Measurements from ENCODE around the gene MADD.

MADD gene

GRCh38 chr11:47242596-47243192 is 27.2 kb upstream of the MADD start:
- no peak overlapping the region for H3K27ac ChIP-seq (ENCODE audit: low read length)
- peaks cover 37% of the 10 kb centered on the region for H3K36me3 ChIP-seq (replicated peaks; ENCODE audit: low read depth, low read length)
- no peaks in the 10 kb centered on the region for H4K20me1 ChIP-seq (ENCODE audit: insufficient read depth, low read length)
- peaks cover 5% of the 10 kb centered on the region for H3K79me2 ChIP-seq (ENCODE audit: low read length)
- TF ChIP-seq, protein P1, sequence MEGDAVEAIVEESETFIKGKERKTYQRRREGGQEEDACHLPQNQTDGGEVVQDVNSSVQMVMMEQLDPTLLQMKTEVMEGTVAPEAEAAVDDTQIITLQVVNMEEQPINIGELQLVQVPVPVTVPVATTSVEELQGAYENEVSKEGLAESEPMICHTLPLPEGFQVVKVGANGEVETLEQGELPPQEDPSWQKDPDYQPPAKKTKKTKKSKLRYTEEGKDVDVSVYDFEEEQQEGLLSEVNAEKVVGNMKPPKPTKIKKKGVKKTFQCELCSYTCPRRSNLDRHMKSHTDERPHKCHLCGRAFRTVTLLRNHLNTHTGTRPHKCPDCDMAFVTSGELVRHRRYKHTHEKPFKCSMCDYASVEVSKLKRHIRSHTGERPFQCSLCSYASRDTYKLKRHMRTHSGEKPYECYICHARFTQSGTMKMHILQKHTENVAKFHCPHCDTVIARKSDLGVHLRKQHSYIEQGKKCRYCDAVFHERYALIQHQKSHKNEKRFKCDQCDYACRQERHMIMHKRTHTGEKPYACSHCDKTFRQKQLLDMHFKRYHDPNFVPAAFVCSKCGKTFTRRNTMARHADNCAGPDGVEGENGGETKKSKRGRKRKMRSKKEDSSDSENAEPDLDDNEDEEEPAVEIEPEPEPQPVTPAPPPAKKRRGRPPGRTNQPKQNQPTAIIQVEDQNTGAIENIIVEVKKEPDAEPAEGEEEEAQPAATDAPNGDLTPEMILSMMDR (IDR thresholded peaks at IDR 0.05; ENCODE audit: low read depth, low read length), result no peak
- TF ChIP-seq EZH2phosphoT487 (IDR thresholded peaks at IDR 0.05; ENCODE audit: low read depth), result no peak
- no peaks in the 10 kb centered on the region for H3K27me3 ChIP-seq (ENCODE audit: low read depth, low read length)
- H3K4me1 ChIP-seq (ENCODE audit: low read length), result peaks cover 2% of the 10 kb centered on the region
- no peak overlapping the region for H3K4me3 ChIP-seq (ENCODE audit: low read length)
- H3K4me2 ChIP-seq (ENCODE audit: low read length), result no peak overlapping the region
- no peaks in the 10 kb centered on the region for H3K9me3 ChIP-seq (ENCODE audit: insufficient read depth, low read length)
- no peak overlapping the region for H2AFZ ChIP-seq (ENCODE audit: low read depth, low read length)
- H3K9ac ChIP-seq (ENCODE audit: low read length), result no peak overlapping the region

GRCh38 chr11:47243454-47243853 is 26.5 kb upstream of the MADD start:
- Histone ChIP-seq H3K4me2 (ENCODE audit: low read length) (no peak overlapping the region), H4K20me1 (ENCODE audit: insufficient read depth, low read length) (no peaks in the 10 kb centered on the region), H3K27ac (ENCODE audit: low read length) (no peak overlapping the region), H3K79me2 (ENCODE audit: low read length) (peaks cover 11% of the 10 kb centered on the region), H3K27me3 (ENCODE audit: low read depth, low read length) (no peaks in the 10 kb centered on the region), H3K9me3 (ENCODE audit: insufficient read depth, low read length) (no peaks in the 10 kb centered on the region), H2AFZ (ENCODE audit: low read depth, low read length) (no peak overlapping the region), H3K4me3 (ENCODE audit: low read length) (no peak overlapping the region), H3K36me3 (replicated peaks; ENCODE audit: low read depth, low read length) (peaks cover 31% of the 10 kb centered on the region), H3K9ac (ENCODE audit: low read length) (no peak overlapping the region), H3K4me1 (ENCODE audit: low read length) (peaks cover 6% of the 10 kb centered on the region)
- TF ChIP-seq, protein P1 (IDR thresholded peaks at IDR 0.05; ENCODE audit: low read depth, low read length), result no peak
- no peak for TF ChIP-seq EZH2phosphoT487 (IDR thresholded peaks at IDR 0.05; ENCODE audit: low read depth)

DNA sequence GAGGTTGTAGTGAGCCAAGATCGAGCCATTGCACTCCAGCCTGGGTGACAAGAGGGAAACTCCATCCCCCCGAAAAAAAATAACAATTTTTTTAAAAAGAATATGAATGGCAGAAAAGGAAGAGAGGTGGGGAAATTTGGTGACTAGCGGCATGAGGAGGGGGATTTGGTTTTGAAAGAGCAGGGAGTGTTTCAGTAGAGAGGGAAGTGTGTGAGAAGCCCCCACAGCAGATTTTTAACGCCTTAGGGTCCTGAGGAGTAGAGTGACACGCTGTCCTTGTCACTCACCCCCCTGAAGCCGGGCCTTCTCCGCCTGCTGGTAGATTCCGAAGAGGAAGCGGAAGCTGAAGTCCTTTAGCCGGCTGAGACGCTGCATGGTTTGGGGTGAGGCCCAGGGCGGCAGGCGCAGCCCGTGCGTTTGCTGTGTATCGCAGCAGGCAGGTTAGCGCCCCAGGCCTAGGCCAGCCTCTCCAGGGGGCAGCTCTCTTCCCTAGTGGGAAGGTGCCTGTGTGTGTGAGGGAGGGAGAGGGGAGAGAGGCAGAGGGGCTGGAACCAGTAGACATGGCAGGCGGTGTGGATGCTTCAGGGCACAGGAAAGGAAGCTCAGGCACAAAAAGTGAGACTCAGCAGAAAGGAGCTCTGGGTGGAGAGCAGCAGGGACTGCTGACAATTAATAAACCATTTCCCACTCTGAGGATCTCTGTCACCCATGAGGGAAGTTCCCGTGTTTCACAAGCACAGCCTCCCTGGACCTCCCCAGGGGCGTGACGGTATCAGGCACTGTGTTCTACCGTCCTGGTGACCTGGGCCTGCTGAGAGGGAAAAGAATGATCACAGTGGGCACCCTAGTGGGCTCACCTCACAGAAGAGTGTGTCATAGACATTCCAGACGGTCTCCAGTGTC is 25.2 kb upstream of the MADD start:
- Histone ChIP-seq H3K36me3 (replicated peaks; ENCODE audit: low read depth, low read length) (peaks cover 21% of the 10 kb centered on the region), H3K27ac (ENCODE audit: low read length) (no peak overlapping the region), H4K20me1 (ENCODE audit: insufficient read depth, low read length) (no peaks in the 10 kb centered on the region), H3K4me1 (ENCODE audit: low read length) (peaks cover 10% of the 10 kb centered on the region), H3K9me3 (ENCODE audit: insufficient read depth, low read length) (no peaks in the 10 kb centered on the region), H3K4me2 (ENCODE audit: low read length) (no peak overlapping the region), H3K4me3 (ENCODE audit: low read length) (no peak overlapping the region), H3K27me3 (ENCODE audit: low read depth, low read length) (no peaks in the 10 kb centered on the region), H3K9ac (ENCODE audit: low read length) (no peak overlapping the region), H3K79me2 (ENCODE audit: low read length) (peaks cover 20% of the 10 kb centered on the region), H2AFZ (ENCODE audit: low read depth, low read length) (no peak overlapping the region)
- TF ChIP-seq, protein P1 (IDR thresholded peaks at IDR 0.05; ENCODE audit: low read depth, low read length), result no peak
- no peak for TF ChIP-seq EZH2phosphoT487 (IDR thresholded peaks at IDR 0.05; ENCODE audit: low read depth)

- Histone ChIP-seq H2AFZ (ENCODE audit: low read depth, low read length) (no peak overlapping the region), H3K4me1 (ENCODE audit: low read length) (peaks cover 11% of the 10 kb centered on the region), H3K36me3 (replicated peaks; ENCODE audit: low read depth, low read length) (peaks cover 15% of the 10 kb centered on the region), H4K20me1 (ENCODE audit: insufficient read depth, low read length) (no peaks in the 10 kb centered on the region), H3K79me2 (ENCODE audit: low read length) (peaks cover 25% of the 10 kb centered on the region), H3K27me3 (ENCODE audit: low read depth, low read length) (no peaks in the 10 kb centered on the region), H3K9ac (ENCODE audit: low read length) (no peak overlapping the region), H3K9me3 (ENCODE audit: insufficient read depth, low read length) (no peaks in the 10 kb centered on the region), H3K27ac (ENCODE audit: low read length) (no peak overlapping the region), H3K4me3 (ENCODE audit: low read length) (no peak overlapping the region), H3K4me2 (ENCODE audit: low read length) (no peak overlapping the region)
- TF ChIP-seq, protein P1 (IDR thresholded peaks at IDR 0.05; ENCODE audit: low read depth, low read length), result no peak
- TF ChIP-seq EZH2phosphoT487 (IDR thresholded peaks at IDR 0.05; ENCODE audit: low read depth), result no peak
These were observed 24.1 kb upstream of the MADD start for GRCh38 chr11:47245611-47246357.

Data from OCI-LY3 (cell line).